ENCODE data around the gene TMPRSS3. TPM values are rescaled to one million over a fixed set of nuclear protein-coding genes. Genes with fewer than 3 reads are reported as not detected.
A peak's percentile ranks its signal among the peaks of the same experiment; 100 is the strongest.

TMPRSS3 gene
- total RNA-seq, 2 donors from 2014 or later, result not detected

- DNase-seq (ENCODE audit: low spot score), result no peak
- intact Hi-C loops (cut with DNase I), result no loop called here
Observed at GRCh38 chr21:42378418-42378817, 17.4 kb downstream of the TMPRSS3 start.

- DNase-seq (ENCODE audit: low spot score), result peak; percentile 30
- intact Hi-C loops (cut with DNase I), result no loop called here
Observed at GRCh38 chr21:42377951-42378340, 17.9 kb downstream of the TMPRSS3 start.

- intact Hi-C loops (cut with DNase I), result no loop called here
- peak; percentile 46 for DNase-seq (ENCODE audit: low spot score)
Observed at GRCh38 chr21:42377211-42377950, 18.5 kb downstream of the TMPRSS3 start.

- no peak for DNase-seq (ENCODE audit: low spot score)
- intact Hi-C loops (cut with DNase I), result no loop called here
Observed at GRCh38 chr21:42376338-42376982, 19.4 kb downstream of the TMPRSS3 start.

- no peak for DNase-seq (ENCODE audit: low spot score)
- intact Hi-C loops (cut with DNase I), result no loop called here
Observed at GRCh38 chr21:42375966-42376337, 19.9 kb downstream of the TMPRSS3 start.

- intact Hi-C loops (cut with DNase I), result no loop called here
- no peak for DNase-seq (ENCODE audit: low spot score)
Observed at GRCh38 chr21:42375506-42375905, 20.3 kb downstream of the TMPRSS3 start.

GRCh38 chr21:42374864-42375499 lies 20.9 kb downstream of the TMPRSS3 start:
- DNase-seq (ENCODE audit: low spot score), result no peak

GRCh38 chr21:42374457-42374856 lies 21.4 kb downstream of the TMPRSS3 start:
- intact Hi-C loops (cut with DNase I), result no loop called here

More at GRCh38 chr21:42374864-42375499, 20.9 kb downstream of the TMPRSS3 start:
- intact Hi-C loops (cut with DNase I), result no loop called here

GRCh38 chr21:42373908-42374455 lies 21.9 kb downstream of the TMPRSS3 start:
- DNase-seq (ENCODE audit: low spot score), result no peak
- intact Hi-C loops (cut with DNase I), result no loop called here

More at GRCh38 chr21:42374457-42374856, 21.4 kb downstream of the TMPRSS3 start:
- no peak for DNase-seq (ENCODE audit: low spot score)

- intact Hi-C loops (cut with DNase I), result no loop called here
- no peak for DNase-seq (ENCODE audit: low spot score)
Observed at GRCh38 chr21:42373196-42373907, 22.5 kb downstream of the TMPRSS3 start.

- DNase-seq (ENCODE audit: low spot score), result no peak
- intact Hi-C loops (cut with DNase I), result no loop called here
Observed at GRCh38 chr21:42370894-42371654, 24.8 kb downstream of the TMPRSS3 start.

- intact Hi-C loops (cut with DNase I), result no loop called here
- no peak for DNase-seq (ENCODE audit: low spot score)
Observed at GRCh38 chr21:42369821-42370220, 26.0 kb downstream of the TMPRSS3 start.

GRCh38 chr21:42367367-42368165 lies 28.3 kb downstream of the TMPRSS3 start:
- intact Hi-C loops (cut with DNase I), result no loop called here
- DNase-seq (ENCODE audit: low spot score), result no peak

- no peak for DNase-seq (ENCODE audit: low spot score)
- intact Hi-C loops (cut with DNase I), result no loop called here
Observed at GRCh38 chr21:42366292-42367010, 29.4 kb downstream of the TMPRSS3 start, which contains the start of gene TFF1. Gene TFF1, minus strand, starts transcription at chr21:42366535. Its CDS starts 40 bp downstream, at chr21:42366495.

- intact Hi-C loops (cut with DNase I), result no loop called here
- no peak for DNase-seq (ENCODE audit: low spot score)
Observed at GRCh38 chr21:42365770-42366169, 30.1 kb downstream of the TMPRSS3 start.

GRCh38 chr21:42364304-42364865 lies 31.5 kb downstream of the TMPRSS3 start:
- intact Hi-C loops (cut with DNase I), result no loop called here
- no peak for DNase-seq (ENCODE audit: low spot score)

- intact Hi-C loops (cut with DNase I), result no loop called here
- no peak for DNase-seq (ENCODE audit: low spot score)
Observed at GRCh38 chr21:42363312-42363711, 32.5 kb downstream of the TMPRSS3 start.

Measured in posterior vena cava (tissue), 2 donors.